Neuronal stem cell (in vitro differentiated cells): Measurements from ENCODE around the gene GC.
A peak's percentile ranks its signal among the peaks of the same experiment; 100 is the strongest.

ENCODE experiments used
- DNase-seq: peaks from one replicate; pipeline ENCODE4 v3.0.0-alpha.2; 2013; ENCODE audit warnings: low spot score
- H2AFZ ChIP-seq: one replicate; pipeline ENCODE4 v1.6.1; 2013; ENCODE audit warnings: mild to moderate bottlenecking, low read length, inconsistent platforms
- H2AK5ac ChIP-seq: 2 replicates; pipeline ENCODE4 v1.6.1; 2013; ENCODE audit warnings: low read depth, mild to moderate bottlenecking, inconsistent platforms, low read length, moderate library complexity, mixed read lengths
- H2BK120ac ChIP-seq: 2 replicates; pipeline ENCODE4 v1.6.1; 2013; ENCODE audit warnings: low read depth, mild to moderate bottlenecking, inconsistent platforms, low read length, moderate library complexity, mixed read lengths
- H2BK12ac ChIP-seq: one replicate; pipeline ENCODE4 v1.6.1; 2013; ENCODE audit warnings: low read length, inconsistent platforms
- H2BK15ac ChIP-seq: 2 replicates; pipeline ENCODE4 v1.6.1; 2013; ENCODE audit warnings: mild to moderate bottlenecking, low read length, inconsistent platforms, mixed read lengths
- H2BK5ac ChIP-seq: one replicate; pipeline ENCODE4 v1.6.1; 2013; ENCODE audit warnings: inconsistent platforms, mild to moderate bottlenecking, low read length, moderate library complexity
- H3K14ac ChIP-seq: one replicate; pipeline ENCODE4 v1.6.1; 2013; ENCODE audit warnings: low read length, inconsistent platforms
- H3K18ac ChIP-seq: 2 replicates; pipeline ENCODE4 v1.6.1; 2013; ENCODE audit warnings: low read length, inconsistent platforms
- H3K23ac ChIP-seq: 2 replicates; pipeline ENCODE4 v1.6.1; 2013; ENCODE audit warnings: low read depth, mild to moderate bottlenecking, mixed read lengths, low read length, inconsistent platforms; ENCODE audit not compliant: poor library complexity
- H3K27ac ChIP-seq: replicated peaks from 3 replicates; pipeline ENCODE4 v1.5.1; 2013; ENCODE audit warnings: low read length, inconsistent platforms
- H3K27me3 ChIP-seq, 3 experiments: 2 replicates each; pipeline ENCODE4 v1.6.1; 2013; ENCODE audit warnings: low read length in 3 of 3, mild to moderate bottlenecking in 2 of 3, inconsistent platforms in 1 of 3, low read depth in 1 of 3, mixed read lengths in 1 of 3, moderate library complexity in 1 of 3; ENCODE audit not compliant: control insufficient read depth in 3 of 3, insufficient read depth in 3 of 3
- H3K36me3 ChIP-seq, 2 donors: replicated peaks in 1 of 2; 2 replicates each; pipeline ENCODE4 v1.6.1; 2013; ENCODE audit warnings: low read length in 2 of 2; ENCODE audit not compliant: control insufficient read depth in 2 of 2, insufficient read depth in 2 of 2
- H3K4ac ChIP-seq: 2 replicates; pipeline ENCODE4 v1.6.1; 2013; ENCODE audit warnings: inconsistent platforms, mild to moderate bottlenecking, low read length, moderate library complexity
- H3K4me1 ChIP-seq, 2 donors: 1 replicate in 1 of 2; 2 replicates in 1 of 2; pipeline ENCODE4 v1.6.1; 2013; ENCODE audit warnings: low read length in 2 of 2, low read depth in 1 of 2; ENCODE audit not compliant: control insufficient read depth in 2 of 2, insufficient read depth in 1 of 2
- H3K4me2 ChIP-seq: one replicate; pipeline ENCODE4 v1.6.1; 2013; ENCODE audit warnings: mild to moderate bottlenecking, low read length, inconsistent platforms; ENCODE audit not compliant: insufficient read depth, poor library complexity, severe bottlenecking
- H3K4me3 ChIP-seq, 2 donors: 2 replicates each; pipeline ENCODE4 v1.5.1; 2013; ENCODE audit warnings: low read length in 2 of 2, mild to moderate bottlenecking in 2 of 2, inconsistent platforms in 1 of 2, moderate library complexity in 1 of 2
- H3K79me1 ChIP-seq: one replicate; pipeline ENCODE4 v1.6.1; 2013; ENCODE audit warnings: low read depth, mild to moderate bottlenecking, inconsistent platforms, low read length, moderate library complexity
- H3K9ac ChIP-seq: one replicate; pipeline ENCODE4 v1.6.1; 2013; ENCODE audit warnings: mild to moderate bottlenecking, low read depth, low read length, inconsistent platforms; ENCODE audit not compliant: poor library complexity
- H3K9me3 ChIP-seq, 2 donors: replicated peaks in 1 of 2; 2 replicates each; pipeline versions ENCODE3 to v1.6.1; 2013; ENCODE audit warnings: low read length in 2 of 2, mild to moderate bottlenecking in 2 of 2, inconsistent platforms in 1 of 2, low read depth in 1 of 2, mixed read lengths in 1 of 2, moderate library complexity in 1 of 2; ENCODE audit not compliant: control insufficient read depth in 2 of 2, insufficient read depth in 1 of 2
- H4K8ac ChIP-seq: one replicate; pipeline ENCODE4 v1.6.1; 2013; ENCODE audit warnings: low read depth, mild to moderate bottlenecking, inconsistent platforms, low read length, moderate library complexity
- H4K91ac ChIP-seq: one replicate; pipeline ENCODE4 v1.6.1; 2013; ENCODE audit warnings: low read length, low read depth, mild to moderate bottlenecking, inconsistent platforms; ENCODE audit not compliant: poor library complexity
- WGBS, 2 donors: extraction: QIAGEN DNeasy Blood & Tissue Kit; methylation state at CpG; one replicate each; pipeline ENCODE4 v1.1.7; 2013; ENCODE audit warnings: missing lambda C conversion rate in 2 of 2, mixed read lengths in 1 of 2; ENCODE audit not compliant: insufficient read length in 2 of 2, insufficient replicate concordance in 1 of 2; ENCODE audit errors: extremely low coverage in 2 of 2; 5-methylcytosine and 5-hydroxymethylcytosine counted together

Gene GC

DNA sequence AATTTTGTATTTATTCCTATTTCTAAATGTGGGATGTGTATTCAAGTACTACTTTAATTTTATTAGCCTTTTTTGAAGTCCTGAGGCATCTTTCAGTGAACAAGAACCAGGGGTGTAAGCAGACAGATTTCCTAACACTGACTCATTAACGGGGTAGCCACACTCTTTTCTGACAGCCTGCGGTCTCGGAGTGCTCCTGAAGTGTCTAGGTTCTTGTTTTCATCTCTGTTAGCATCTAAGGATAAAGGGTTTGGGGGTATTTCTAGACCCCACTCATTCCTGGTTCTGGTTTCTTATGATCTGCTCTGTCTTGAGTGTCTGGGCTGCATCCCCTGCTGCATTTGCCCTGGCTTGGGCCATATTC, 71.9 kb downstream of the GC start:
- Histone ChIP-seq H3K9ac (no peak overlapping the region), H3K79me1 (no peaks in the 10 kb centered on the region), H3K23ac (no peak overlapping the region), H3K4me2 (no peak overlapping the region), H3K4me3 (no peak overlapping the region), H3K4me1 (no peaks in the 10 kb centered on the region), H3K14ac (no peak overlapping the region), H3K27ac (no peak overlapping the region), H2BK15ac (no peak overlapping the region), H4K91ac (no peak overlapping the region), H2BK12ac (no peak overlapping the region), H2BK5ac (no peak overlapping the region), H3K27me3 (no peaks in the 10 kb centered on the region), H2AFZ (no peak overlapping the region), H2AK5ac (no peak overlapping the region), H2BK120ac (no peak overlapping the region), H4K8ac (no peak overlapping the region), H3K18ac (no peak overlapping the region), H3K4ac (no peak overlapping the region), H3K9me3 (no peaks in the 10 kb centered on the region), H3K36me3 (no peaks in the 10 kb centered on the region)
- WGBS, 2 donors = no CpG with 5 or more reads among the region's 3 CpGs
- DNase-seq = no peak

DNA sequence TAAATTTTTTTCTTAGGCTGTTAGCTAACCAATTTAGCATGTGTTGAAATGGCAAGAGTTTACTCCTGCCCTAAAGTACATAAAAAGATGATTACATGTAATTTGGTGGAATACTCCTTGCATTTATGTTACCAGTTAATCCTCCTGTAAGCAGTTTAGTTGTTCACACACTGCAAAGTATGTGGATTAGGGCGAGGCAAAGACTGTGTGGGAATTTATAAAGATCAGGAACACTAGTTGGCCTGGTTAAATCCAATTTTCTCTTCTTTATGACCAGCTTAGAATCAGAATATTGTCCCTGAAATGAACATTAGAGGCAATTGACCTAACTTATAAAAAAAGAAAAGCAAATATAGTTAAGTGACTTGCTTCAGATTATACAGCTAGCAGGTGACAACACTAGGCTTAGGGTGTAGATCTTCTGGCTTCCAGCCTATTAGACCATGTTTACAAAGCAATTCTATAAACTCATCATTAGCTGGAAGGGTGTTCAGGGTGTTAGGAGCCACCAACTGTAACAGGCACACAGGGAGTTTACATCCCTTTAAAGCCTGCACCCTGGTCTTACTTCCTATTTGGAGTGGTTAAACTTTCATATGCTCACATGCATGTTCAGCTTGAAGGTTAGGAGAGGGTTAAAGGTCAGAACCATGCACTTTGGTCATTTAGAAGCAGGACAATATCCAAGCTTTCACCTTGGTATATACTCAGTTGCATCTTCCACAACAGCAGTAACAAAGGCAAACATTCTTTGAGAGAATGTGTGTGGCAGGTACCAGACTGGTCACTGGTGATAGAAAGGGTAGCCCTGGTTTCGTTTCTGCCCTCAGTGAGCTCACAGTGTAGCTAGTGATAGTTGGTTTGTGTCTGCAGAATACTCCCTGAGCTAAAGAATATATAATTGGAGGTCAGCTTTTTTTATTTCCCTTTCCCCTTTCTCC, 72.6 kb downstream of the GC start:
- no peaks in the 10 kb centered on the region for H3K79me1 ChIP-seq
- no peak for DNase-seq
- H3K18ac ChIP-seq = no peak overlapping the region
- no peak overlapping the region for H3K14ac ChIP-seq
- no peak overlapping the region for H3K4me2 ChIP-seq
- H2BK15ac ChIP-seq = no peak overlapping the region
- H2BK12ac ChIP-seq = no peak overlapping the region
- H4K8ac ChIP-seq = no peak overlapping the region
- no peak overlapping the region for H2AFZ ChIP-seq
- no peak overlapping the region for H4K91ac ChIP-seq
- H3K23ac ChIP-seq = no peak overlapping the region
- H3K27me3 ChIP-seq = no peaks in the 10 kb centered on the region
- H3K4me1 ChIP-seq = no peaks in the 10 kb centered on the region
- no peak overlapping the region for H3K27ac ChIP-seq
- no CpG with 5 or more reads among the region's 2 CpGs for WGBS, 2 donors
- H3K4me3 ChIP-seq = no peak overlapping the region
- no peaks in the 10 kb centered on the region for H3K36me3 ChIP-seq
- H2BK120ac ChIP-seq = no peak overlapping the region
- no peak overlapping the region for H3K9ac ChIP-seq
- H3K9me3 ChIP-seq = no peaks in the 10 kb centered on the region
- H2AK5ac ChIP-seq = no peak overlapping the region
- H3K4ac ChIP-seq = no peak overlapping the region
- H2BK5ac ChIP-seq = no peak overlapping the region

DNA sequence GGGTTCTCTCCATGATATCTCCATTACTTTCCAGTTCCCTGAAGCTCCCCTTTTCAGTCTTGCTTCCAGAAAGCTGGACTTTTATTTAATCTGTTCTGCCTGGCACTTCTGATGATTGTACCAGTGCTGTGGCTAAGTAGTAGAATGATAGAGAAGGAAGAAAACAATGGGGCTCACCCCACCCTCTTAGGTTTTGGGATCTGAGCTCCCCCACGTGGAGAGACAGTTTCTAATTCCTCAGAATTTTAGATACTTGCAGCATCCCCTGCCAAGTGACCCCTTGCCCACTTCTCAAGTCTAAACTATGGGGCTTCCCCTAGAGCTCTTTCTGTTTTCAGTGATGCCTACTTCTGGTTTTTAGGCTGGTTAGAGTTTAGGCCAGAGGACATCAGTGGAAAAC, 73.9 kb downstream of the GC start:
- H4K8ac ChIP-seq = no peak overlapping the region
- H2AK5ac ChIP-seq = no peak overlapping the region
- H3K23ac ChIP-seq = no peak overlapping the region
- no peak overlapping the region for H3K9ac ChIP-seq
- WGBS, 2 donors = no CpG with 5 or more reads among the region's 1 CpG
- no peak overlapping the region for H3K27ac ChIP-seq
- H2AFZ ChIP-seq = no peak overlapping the region
- H2BK12ac ChIP-seq = no peak overlapping the region
- H3K27me3 ChIP-seq = no peaks in the 10 kb centered on the region
- H2BK120ac ChIP-seq = no peak overlapping the region
- no peak overlapping the region for H3K4me2 ChIP-seq
- no peak overlapping the region for H3K14ac ChIP-seq
- no peaks in the 10 kb centered on the region for H3K36me3 ChIP-seq
- H3K18ac ChIP-seq = no peak overlapping the region
- H3K4me1 ChIP-seq = no peaks in the 10 kb centered on the region
- no peak overlapping the region for H2BK15ac ChIP-seq
- no peak for DNase-seq
- H3K9me3 ChIP-seq = no peaks in the 10 kb centered on the region
- H4K91ac ChIP-seq = no peak overlapping the region
- no peak overlapping the region for H3K4ac ChIP-seq
- H2BK5ac ChIP-seq = no peak overlapping the region
- no peak overlapping the region for H3K4me3 ChIP-seq
- no peaks in the 10 kb centered on the region for H3K79me1 ChIP-seq

GRCh38 chr4:71698141-71698540, 85.7 kb downstream of the GC start:
- no peak overlapping the region for H3K23ac ChIP-seq
- H2BK5ac ChIP-seq = no peak overlapping the region
- H3K4ac ChIP-seq = no peak overlapping the region
- no peak overlapping the region for H2AFZ ChIP-seq
- H3K9me3 ChIP-seq = no peaks in the 10 kb centered on the region
- WGBS, 2 donors = no CpG with 5 or more reads among the region's 2 CpGs
- H2AK5ac ChIP-seq = no peak overlapping the region
- no peak overlapping the region for H3K4me3 ChIP-seq
- H3K4me1 ChIP-seq = peaks cover 0 to 1% of the 10 kb centered on the region in 2 donors
- no peak overlapping the region for H3K14ac ChIP-seq
- H3K79me1 ChIP-seq = no peaks in the 10 kb centered on the region
- no peak overlapping the region for H4K8ac ChIP-seq
- no peak overlapping the region for H3K9ac ChIP-seq
- H3K36me3 ChIP-seq = no peaks in the 10 kb centered on the region
- peak; percentile 6 for DNase-seq
- no peak overlapping the region for H3K4me2 ChIP-seq
- no peak overlapping the region for H2BK12ac ChIP-seq
- H3K18ac ChIP-seq = no peak overlapping the region
- H2BK15ac ChIP-seq = no peak overlapping the region
- H4K91ac ChIP-seq = no peak overlapping the region
- no peak overlapping the region for H3K27ac ChIP-seq
- no peaks in the 10 kb centered on the region for H3K27me3 ChIP-seq
- no peak overlapping the region for H2BK120ac ChIP-seq
